Retina (tissue), 1 donor: Measurements from ENCODE around the gene FBXO15.
A peak's percentile ranks its signal among the peaks of the same experiment; 100 is the strongest.

Source experiments
- DNase-seq: peaks from one replicate; pipeline ENCODE4 v3.0.0-alpha.2; 2016

Gene FBXO15

DNA sequence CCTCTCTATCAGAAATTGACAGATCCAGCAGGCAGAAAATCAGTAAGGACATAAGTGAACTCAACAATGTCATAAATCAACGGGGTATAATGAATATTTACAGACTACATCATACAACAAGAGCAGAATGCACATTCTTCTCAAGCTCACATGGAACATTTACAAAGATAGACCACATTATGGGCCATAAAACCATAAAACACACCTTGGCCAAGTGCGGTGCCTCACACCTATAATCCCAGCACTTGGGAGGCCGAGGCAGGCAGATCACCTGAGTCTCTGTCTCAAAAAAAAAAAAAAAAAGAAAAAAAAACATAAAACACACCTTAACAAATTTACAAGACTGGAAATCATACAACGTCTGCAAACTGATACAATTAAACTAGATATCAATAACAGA, 36.7 kb downstream of the FBXO15 start:
- DNase-seq, result no peak

DNA sequence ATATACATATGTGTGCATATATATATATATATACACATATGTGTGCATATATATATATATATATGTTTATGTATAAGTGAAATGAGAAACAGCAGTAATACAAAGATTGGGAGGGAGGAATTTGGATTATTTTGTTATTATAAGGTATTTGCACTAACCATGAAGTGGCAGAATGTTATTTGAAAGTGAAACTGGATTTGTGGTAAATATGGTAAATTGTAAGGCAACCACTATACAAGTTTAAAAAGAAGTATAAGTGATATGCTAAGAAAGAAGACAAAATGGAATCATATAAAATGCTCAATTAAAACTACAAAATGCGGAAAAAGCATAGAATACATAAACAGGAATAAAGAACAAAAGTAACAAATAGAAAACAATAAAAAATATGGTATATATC, 37.5 kb downstream of the FBXO15 start:
- no peak for DNase-seq

- DNase-seq, result no peak
Observed at GRCh38 chr18:74108460-74108859, 39.2 kb downstream of the FBXO15 start.

DNA sequence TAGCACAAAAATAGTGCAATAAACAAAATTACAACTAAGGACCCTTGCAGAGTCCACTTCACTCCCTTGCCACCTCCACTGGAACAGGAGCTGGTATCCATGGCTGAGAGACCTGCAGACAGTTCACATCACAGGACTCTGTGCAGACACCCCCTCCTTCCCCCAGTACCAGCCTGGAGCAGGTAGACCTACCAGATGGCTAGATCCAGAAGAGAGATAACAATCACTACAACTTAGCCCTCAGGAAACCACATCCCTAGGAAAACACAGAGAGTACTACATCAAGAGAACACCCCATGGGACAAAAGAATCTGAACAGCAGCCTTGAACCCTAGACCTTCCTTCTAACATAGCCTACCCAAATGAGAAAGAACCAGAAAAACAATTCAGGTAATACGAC, 49.8 kb downstream of the FBXO15 start:
- no peak for DNase-seq

DNA sequence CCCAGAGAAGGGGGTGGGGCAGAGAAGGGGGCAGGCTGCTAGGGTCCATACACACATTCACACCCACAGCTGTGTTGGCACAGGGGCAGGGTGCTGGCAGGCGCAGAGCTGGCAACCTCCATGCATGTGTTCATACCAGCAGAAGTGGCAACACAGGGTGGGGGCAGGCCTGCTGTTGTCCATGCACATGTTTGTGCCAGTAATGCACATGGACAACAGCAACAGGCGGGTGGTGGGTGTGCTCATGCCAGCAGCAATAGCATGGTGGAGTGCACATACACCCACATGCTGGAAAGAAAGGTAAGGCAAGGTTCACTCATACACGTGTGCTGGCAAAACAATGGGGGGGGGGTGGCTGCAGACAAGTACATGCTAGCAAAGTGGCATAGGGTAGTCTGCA, 54.7 kb downstream of the FBXO15 start:
- DNase-seq, result no peak

GRCh38 chr18:74084184-74084855, 63.3 kb downstream of the FBXO15 start:
- DNase-seq, result no peak

DNA sequence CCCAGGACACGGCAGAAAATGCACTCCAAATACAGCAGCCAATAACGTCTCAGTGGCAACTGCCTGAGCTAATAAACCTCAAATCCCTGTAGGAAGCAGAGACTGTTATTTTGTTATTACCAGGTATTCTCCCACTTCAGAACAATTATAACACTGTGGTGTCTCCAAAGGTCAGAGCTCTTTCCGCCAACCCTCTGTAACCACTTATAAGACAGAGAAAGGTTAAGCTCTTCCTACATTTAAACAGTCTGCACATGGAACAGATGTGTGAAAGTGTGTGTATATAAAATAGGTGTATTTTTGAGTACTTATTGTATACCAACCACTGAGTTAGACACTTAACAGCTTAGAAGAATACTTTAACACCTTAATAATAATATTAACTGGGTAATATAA, 64.1 kb downstream of the FBXO15 start:
- DNase-seq, result no peak

DNA sequence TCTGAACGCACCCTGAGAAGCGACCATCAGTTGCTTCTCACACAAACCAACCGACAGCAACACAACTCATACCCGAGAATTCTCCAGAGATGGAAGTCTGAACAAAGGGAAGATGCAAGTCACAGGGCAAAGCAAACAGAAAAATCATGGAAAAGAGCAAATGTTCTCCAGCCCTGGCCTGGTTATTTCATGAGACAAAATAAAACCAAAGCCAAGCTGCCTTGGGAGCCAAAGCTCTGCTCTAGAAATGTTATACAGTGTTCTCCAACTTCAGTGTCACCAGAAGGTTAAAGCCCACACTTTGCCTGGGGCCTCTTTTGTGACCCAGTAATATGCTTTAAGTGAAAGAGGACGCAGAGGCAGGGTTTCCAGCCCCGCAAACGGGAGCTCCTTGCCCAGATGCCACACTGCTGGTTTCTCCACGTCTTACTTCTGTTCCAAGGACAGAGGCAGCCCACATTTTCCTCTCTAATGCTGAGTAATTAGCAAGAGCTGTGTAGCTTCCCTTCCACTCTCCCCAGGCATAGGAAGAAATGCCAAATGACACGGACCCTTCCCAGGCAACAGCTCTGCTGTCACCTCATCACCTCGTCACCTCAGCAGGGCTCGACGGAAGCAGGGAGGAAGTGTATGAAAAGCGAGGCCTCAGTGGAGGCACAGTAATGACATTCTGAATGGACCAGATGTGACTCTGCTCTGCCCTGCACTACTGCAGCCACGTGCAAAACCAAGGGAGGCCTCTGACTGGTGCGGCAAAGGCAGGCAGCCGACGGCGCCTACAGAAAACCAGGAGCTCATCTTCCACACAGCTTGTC, 64.7 kb downstream of the FBXO15 start:
- DNase-seq, result peak; percentile 66

DNA sequence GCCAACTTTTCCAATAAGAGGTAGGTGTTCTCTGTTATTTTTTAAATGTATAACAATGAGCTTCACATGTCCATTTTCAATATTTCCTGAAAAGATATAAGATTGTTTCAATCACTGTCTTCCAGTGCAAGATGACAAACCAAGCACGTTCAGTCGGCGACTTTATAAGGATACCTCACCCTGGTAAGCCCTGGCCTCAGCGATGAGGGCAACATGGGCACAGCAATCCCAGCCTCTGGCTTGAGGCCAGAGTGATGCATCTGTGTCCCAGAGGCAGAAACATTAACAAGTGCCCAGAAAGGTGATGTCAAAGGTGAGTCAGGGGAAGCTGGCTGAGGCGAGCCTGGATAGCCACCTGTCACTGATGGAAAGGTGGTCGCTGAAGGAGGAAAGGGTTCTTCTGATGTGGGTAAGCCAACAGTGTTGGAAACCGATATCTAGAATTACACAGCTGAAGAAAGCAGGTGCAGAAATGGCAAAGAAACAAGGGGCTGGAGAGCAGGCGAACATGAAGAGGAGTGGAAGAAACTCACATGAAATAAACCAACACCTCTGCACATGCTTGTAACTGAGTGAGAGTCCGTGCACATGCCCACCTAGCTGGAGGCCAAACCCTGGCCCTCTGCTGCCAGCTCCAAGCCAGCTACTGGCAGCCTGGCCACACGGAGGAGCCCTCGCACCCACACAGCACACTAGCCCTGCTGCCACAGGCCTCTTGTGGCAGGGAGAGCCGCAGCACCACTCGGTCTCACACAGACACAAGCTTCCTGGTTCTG, 65.5 kb downstream of the FBXO15 start:
- peak; percentile 61 for DNase-seq

DNA sequence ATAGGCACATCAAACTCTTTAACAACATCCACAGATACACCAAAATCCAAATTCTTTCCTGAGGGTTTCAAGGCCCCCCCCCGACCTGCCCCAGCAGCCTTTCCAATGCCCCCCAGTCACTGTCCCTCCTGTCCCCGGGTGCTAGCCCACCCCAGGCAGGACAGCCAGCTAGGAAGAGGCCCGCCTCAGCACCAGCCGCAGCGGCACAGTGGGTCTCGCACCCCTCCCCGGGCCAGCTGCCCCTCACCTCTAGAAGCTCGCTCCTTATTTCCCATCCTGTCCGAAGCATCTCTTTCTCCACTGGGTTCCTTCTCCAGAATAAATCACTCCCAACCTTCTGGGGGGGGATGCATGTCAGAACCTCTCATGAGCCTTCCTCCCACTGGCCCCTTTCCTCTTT, 69.4 kb downstream of the FBXO15 start:
- DNase-seq, result no peak

DNA sequence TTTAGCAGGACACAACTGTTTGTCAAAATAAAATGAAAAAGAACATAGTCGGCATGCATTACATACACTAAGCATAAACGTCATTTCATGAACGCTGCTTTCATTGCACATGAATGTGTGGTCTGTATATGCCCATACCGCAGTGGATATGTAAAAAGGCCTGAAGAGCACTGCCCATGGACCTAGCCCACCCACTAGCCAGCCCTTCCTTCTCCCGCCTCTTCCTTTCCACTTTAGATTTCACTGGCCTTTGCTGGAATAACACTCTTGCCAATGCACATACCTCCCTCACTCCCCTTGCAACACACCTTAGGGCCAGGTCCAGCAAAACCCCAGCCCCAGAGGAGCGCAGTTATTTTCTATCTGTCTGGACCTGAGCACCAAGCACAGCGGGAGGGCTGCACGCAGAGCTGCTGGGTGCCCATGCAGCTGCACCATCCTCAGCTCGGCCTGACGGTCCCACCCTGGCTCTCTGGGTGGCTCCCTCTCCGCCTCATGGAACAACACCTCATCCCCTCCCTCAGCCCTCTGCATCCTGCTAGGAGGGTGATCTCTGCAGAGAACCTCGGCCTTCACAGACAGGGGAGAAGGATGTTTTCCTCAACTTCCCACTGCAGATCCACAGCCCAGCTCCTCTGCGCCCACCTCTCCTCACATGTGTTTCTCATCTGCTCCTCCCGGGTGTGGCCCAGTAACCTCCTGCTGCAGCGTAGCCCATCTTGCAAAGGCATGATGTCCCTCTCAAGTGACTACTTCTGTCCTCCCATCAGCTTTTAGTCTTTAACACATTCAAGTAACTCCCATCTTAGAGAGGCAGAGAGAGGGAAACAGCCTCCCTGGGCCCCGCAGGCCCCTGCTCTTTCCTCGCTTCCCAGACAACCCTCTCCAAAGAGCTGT, 72.7 kb downstream of the FBXO15 start:
- no peak for DNase-seq

GRCh38 chr18:74073957-74074667, 73.5 kb downstream of the FBXO15 start:
- DNase-seq, result no peak

DNA sequence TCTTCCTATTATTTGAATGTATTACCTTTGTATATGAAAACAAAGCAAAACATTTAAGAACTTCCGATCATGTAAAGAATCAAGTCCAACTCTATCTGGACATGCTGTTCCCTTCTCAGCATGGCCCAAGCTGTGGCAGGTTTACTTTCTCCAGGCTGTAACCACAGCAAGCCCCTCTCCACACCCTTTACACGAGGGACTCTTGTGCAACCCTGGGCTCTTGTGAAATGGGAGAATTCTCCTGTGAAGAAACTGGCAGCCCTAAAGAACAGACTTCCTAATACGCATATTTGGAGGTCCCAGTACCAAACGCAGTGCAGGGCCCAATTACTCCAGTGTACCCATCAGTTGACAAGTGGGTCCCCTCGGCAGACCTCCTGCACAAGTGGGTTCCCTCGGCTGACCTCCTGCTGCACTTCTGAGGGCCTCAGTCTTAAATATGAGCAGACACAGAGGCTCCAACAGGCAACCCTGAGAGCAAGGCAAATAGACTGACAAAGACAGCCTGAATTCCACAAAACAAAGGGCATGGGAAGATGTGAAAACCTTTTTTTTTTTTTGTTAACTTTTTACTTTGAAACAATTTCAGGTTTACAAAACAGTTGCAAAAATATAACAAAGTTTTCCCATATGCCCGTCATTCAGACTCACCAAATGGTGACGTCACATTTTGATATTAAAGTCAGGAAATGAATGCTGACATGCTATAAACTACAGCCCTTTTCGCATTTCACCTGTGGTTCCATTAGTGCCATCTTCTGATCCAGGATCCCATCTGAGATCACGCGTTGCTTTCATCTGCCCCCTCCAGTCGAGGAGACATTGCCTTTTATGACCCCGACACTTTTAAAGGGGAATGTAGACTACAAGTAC, 78.2 kb downstream of the FBXO15 start:
- no peak for DNase-seq

GRCh38 chr18:74068296-74068695, 79.3 kb downstream of the FBXO15 start:
- no peak for DNase-seq

DNA sequence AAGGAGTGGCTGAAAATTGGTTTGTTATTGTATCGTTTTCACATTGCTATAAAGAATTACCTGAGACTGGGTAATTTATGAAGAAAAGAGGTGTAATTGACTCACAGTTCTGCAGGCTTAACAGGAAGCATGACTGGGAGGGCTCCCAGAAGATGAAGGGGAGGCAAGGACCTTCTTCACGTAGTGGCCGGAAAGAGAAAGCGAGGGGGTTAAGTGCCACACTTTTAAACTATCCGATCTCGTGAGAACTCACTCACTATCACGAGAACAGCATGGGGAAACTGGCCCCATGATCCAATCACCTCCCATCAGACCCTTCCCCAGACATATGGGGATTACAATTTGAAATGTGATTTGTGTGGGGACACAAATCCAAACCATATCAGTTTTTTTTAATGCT, 81.6 kb downstream of the FBXO15 start:
- DNase-seq, result no peak

DNA sequence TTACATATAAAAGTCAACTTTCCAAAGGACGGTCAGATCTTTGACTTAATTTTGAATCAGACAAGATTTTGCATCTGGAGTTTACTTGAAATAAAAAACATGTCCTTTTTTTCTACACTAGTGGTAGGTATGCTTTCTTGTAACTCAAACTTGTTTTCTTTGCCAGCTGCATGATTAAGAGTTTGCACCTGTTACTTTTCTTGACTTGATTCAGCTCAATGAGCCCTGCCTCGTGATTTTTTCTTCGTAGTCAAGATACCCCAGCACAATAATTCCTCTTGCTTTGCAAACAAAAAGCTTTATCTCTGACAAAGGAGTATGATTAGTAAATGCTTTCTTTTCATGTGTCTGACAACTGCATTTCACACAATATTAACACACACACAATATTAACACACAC, 82.3 kb downstream of the FBXO15 start:
- no peak for DNase-seq

- no peak for DNase-seq
Observed at GRCh38 chr18:74064510-74064909, 83.1 kb downstream of the FBXO15 start.

DNA sequence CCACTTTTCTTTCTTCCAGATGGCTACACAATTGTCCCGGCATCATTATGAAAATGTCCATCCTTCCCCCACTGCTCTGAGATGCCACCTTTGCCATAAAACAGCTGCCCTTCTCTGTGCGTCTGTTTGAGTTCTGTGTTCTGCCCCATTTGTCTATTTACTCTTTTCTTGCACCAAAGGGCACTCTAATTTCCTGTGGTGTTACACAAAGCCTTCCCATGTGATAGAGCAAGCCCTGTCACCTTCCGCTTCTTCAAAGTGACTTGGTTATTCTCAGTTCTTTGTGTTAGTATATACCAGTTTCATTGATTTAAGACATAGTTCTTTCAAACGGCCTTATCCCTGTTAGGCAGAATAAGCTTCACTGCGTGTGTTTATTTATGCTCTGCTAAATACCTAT, 84.1 kb downstream of the FBXO15 start:
- no peak for DNase-seq

DNA sequence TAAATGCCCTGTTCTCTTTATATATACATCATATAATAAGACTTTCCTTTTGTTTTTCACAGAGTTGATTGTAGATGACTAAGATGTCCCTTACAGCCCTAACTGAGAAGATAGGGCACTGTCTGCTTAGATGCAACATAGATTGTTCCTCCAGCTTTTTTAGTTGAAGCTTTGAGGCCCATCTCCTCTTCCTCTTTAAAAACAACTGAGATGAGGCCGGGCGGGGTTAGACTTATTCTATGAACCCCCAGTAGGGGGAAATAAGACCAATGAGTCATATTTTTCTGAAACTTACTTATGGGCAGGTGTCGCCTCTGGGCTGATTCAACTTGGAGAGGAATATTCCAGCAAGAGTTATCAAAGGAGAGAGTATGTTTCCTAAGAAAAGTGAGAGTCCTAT, 84.6 kb downstream of the FBXO15 start:
- no peak for DNase-seq

GRCh38 chr18:74062037-74062436, 85.6 kb downstream of the FBXO15 start:
- no peak for DNase-seq

GRCh38 chr18:74060579-74060978, 87.1 kb downstream of the FBXO15 start:
- no peak for DNase-seq
